ENCODE results near the gene GNB2.

Gene GNB2

DNA sequence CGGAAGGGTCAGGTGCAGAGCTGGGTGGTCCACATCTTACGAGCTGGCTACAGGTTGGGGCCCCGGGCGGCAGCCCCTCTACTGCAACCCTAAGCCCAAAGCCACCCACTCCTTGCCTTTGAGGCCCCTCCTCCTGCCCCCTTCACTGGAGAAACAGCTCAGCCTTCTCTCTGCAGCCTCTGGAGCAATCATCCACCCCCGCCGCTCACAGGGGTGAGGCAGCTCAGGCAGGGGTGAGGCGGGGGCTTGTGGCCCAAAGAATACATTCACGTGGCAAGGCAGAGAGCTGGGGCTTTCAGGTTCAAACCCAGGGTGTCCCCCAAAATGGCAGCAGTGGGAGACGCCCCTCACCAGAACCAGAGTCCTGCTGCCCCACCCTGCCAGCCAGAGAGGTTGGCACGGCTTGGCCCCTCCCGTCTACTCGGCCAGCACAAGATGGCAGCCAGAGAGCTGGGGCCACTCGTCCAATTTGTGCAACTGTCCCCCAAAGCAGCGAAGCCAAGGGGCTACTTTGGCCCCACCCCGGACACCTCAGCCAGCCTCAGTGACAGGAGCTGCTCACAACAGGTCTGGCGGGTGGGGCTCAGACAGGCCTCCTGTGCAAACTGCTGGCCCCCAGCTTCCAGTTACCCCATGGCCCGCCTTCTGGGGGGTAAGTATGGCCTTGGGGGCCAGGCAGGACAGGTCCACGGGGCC, 7.2 kb downstream of the GNB2 start:
- DNase-seq (ENCODE audit: low read depth in 1 of 2, low spot score in 1 of 2) = no peak

DNA sequence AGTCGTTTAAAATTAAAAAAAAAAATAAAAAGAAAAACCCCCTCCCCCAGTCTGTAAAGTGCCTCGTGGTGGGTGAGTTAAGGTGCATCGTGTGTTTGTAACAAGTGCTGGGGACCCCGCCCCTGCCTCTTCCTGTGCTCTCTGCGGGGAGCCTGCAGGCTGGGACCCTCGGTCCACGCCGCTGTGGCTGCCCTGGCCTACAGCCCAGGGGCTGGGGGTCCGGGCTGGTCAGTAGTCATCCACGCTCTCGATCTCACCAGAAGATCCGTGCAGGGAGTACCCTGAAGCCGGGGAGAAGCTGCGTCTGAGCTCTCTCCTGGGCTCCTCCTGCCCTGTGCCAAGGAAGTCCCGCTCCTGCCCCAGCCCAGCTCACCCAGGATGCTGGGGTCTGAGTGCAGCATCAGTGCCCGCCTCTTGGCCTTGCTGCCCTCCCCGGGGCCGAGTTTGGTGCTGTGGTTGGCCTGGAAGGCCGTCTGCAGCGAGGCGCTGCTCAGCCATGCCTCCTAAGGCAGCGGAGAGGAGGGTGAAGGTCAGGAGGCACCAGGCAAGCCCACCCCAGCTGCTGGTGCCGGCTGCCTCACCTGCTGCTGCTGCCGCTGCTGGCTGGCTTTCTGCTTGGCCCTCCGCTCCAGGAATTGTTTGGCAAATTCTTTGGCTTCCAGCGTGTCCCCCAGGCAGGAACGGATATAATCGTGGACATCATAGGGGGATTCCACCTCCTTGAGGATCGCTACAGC, 8.1 kb downstream of the GNB2 start:
- DNase-seq (ENCODE audit: low read depth in 1 of 2, low spot score in 1 of 2) = no peak

DNA sequence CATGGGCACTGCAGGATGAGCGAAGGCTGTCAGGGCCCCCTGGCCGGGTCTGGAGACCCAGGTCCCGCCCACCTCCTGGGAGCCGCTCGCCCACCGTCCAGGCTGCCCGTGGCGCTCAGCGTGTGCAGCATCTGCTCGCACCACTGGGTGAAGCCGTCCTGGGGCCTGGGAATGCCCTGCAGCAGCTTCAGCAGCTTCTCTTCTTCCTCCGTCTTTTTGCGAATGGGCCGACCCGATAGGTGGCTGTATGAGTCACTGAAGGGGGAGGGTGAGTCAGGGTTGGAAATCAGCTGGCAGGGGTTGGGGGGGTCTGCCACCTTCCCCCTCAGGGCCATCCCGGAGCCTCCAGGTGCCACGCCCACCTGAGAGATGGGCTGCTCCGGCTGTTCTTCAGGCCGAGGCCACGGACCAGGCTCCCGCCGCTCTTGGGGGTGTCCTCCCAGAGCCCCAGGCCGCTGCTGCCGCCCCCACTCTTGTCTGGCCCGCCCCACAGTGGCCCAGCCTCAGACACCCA, 8.7 kb downstream of the GNB2 start:
- no peak for DNase-seq (ENCODE audit: low read depth in 1 of 2, low spot score in 1 of 2)

DNA sequence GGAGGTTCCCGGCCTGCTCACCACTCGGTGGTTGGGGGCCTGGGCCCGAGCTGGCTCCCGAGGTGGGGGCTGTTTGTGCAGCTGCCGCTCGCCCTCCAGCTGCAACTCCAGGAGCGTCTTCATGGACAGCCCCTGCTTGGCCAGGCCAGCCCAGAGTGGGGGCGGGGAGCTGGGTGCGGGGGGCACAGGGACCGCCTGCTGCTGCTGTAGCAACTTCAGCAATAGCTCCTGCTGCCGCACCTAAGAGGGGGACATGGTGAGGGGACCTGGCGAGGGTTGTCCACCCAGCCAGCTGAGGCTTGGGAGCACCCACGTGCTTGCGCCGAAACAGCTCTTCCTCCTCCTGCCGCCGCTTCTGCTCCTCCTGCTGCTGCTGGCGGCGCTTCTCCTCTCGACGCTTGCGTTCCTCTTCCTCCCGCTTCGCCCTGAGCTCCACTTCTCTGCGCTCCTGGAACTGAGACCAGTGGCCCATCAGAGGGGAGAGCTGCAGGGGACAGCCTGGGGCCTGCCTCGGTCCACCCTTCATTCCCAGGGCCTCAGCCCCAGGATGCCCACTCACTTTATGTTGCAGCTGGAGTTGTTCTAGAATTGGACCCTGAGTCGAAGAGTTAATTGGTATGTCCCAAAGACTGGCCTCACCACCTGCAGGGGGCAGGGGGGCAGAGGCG, 9.6 kb downstream of the GNB2 start:
- DNase-seq (ENCODE audit: low read depth in 1 of 2, low spot score in 1 of 2) = no peak

DNA sequence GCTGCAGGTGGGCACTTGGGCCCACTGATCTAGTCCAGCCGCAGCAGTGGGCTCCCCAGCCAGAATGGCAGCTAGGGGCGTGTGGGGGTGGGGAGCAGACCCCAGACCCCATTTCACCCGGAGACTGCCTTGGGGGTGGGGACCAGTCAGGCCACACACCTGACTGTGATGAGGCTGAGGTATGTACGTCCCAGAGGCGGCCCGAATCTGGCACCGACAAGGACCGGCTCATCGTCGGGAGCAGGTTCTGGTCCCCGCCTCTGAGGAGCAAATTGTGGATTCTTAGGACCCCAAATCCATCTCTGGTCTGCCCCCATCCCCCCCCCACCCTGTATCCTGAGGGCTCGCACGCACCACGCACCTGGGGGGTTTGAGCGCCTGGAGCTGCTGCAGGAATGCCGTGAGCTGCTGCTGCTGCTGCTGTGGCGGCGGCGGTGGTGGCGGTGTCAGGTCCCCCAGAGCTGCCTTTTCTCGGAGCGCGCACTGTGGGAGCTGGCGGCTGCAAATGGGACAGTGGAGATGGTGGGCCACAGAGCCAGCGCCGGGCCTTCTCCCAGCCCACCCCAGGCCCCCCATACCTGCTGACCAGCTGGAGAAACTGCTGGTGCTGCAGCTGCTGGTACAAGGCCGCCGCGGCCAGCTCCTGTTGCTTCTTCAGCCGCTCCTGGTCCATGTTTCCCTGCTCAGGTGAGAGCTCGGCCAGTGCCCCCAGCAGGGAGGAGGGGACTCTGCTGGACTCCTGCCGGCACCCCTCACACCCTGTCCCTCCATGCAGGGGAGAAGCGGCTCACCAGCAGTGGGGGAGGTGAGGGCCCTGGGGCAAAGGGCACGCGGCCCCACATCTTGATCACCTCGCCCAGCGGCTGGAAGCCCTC, 10.4 kb downstream of the GNB2 start:
- DNase-seq (ENCODE audit: low read depth in 1 of 2, low spot score in 1 of 2) = no peak

DNA sequence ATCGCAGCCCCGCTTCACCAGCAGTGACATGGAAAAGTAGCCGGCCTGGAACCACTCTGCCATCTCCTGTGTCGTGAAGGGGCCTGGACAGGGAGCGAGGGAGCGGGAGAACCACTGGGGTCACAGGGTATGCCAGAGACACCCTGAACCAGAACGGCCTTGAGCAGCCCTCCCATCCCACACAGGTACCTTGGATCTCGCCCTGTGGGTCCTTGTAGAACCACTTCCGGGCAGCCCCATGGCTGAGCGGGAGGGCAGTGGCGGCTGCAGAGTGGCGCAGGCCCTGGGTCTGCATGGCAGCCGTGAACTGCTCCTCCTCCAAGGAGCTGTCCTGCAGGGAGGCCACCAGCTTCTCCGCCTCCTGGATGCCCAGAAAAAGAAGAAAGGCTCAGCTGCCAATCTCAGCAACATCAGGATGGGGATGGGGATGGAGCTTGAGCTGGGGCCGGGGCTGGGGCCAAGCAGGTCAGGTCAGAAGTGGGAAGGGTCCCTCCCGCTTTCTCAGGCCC, 11.0 kb downstream of the GNB2 start:
- DNase-seq (ENCODE audit: low read depth in 1 of 2, low spot score in 1 of 2) = no peak

DNA sequence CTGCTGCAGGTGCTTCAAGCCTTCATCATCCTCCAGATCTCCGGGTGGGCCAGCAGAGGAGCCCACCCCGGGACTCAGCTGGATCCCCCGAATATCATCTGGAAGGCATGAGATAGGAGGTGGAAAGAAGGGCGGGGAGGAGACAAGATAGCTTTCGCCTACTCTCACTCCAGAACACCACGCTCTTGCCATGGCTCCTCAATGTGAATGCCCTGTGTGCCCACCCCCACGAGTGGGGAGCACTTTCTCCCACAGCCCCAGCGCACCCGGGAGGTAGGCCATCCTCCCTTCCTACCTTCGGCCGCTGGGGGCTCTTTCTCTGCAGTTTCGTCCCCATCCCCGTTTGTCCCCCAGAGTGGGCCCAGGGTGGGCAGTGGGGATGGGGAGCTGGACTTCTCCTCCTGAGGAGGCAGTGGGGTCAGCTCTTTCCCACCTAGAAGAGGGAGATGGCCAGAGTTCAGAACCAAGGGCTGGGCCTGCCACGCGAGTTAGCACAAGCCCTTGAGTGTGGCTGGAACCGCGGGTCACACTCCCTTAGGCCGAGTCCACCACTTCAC, 11.6 kb downstream of the GNB2 start:
- DNase-seq (ENCODE audit: low read depth in 1 of 2, low spot score in 1 of 2) = no peak

DNA sequence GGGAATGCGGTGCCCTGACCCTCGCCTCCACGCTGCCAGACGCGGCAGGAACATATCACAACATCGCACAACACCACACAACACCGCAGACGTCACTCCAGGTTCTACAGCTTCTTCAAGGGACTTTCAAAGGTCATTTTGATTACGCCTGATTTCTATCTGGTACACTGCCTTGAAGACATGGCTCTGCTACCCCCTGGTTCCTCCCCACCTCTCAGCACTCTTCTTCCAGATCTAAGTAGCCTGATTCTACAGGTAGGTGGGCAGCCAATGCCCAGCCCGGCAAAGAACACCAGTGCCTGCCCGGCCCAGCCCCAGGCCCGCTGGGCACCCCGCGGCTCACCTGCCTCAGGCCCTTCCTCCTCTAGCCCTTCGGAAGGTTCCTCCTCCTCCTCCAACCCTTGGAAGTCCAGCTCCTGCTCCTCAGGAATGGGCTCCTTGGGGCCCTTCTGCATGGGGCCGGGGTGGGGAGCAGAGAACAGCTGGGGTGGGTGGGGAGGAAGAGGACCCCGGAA, 12.1 kb downstream of the GNB2 start:
- no peak for DNase-seq (ENCODE audit: low read depth in 1 of 2, low spot score in 1 of 2)

DNA sequence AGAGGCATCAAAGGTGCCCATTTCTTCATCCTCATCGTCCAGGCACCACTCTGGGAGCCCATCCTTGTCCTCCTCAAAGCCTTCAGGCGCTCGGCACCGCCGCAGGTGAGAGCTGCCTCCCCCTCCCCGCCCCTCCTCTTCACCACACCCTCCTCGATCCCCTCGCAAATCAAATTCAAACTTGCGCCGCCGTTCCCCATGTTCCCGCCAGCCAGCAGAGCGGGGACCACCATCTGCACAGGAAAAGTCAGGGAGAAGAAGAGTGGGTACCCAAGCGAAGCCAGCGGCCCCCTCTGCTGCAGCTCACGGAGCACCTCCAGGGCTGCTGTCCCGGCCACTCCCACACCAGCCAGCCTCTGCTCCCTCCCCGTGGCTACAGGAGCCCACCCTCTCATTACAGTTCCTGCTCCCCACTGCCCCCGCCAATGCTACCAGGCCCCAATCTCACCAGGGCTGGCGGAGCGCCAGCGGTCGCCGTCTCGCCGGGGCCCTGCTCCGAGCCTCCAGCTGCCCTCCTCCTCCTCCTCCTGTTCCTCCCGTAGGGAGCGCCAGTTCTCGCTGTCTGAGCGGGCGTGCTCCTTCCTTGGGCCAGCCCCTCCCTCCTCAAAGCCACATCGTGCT, 12.8 kb downstream of the GNB2 start:
- DNase-seq (ENCODE audit: low read depth in 1 of 2, low spot score in 1 of 2) = no peak

DNA sequence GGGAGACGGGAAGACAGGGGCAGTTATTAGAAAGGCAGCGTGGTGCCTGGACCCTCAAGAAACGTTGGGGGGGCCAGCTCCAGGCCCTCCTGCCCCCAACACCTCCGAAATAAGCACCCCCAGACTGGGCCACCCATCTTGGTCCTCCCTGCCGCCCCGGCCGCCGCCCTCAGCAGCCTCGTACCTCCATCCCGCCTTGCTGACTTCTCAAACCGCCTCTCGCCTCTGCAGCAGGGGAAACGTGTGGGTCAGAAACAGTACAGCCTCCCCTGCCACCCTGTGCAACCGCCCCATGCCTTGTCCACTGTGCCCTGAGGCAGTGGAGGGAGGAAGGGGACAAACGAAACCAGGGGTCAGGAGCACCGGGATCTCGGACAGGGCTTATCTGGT, 13.3 kb downstream of the GNB2 start:
- DNase-seq (ENCODE audit: low read depth in 1 of 2, low spot score in 1 of 2) = no peak

DNA sequence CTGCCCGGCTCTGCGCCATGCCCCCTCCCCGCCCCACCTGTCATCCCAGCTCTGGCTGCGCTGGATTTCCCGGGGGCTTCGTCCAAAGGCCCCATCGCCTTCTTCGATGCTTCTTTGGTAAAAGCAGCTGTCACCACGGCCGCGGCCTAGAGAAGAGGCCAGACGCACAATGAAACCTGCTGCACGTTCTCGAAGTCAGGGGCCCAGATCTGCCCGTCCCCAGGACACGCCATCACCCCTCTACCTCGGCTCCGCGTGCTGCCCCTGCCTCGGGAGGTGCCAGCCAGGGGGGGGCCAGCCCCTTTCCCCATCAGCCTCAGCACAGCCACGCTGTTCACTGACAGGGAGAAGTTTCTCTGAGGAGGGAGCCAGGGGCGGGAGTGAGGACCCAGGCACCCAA, 13.7 kb downstream of the GNB2 start:
- DNase-seq (ENCODE audit: low read depth in 1 of 2, low spot score in 1 of 2) = no peak

DNA sequence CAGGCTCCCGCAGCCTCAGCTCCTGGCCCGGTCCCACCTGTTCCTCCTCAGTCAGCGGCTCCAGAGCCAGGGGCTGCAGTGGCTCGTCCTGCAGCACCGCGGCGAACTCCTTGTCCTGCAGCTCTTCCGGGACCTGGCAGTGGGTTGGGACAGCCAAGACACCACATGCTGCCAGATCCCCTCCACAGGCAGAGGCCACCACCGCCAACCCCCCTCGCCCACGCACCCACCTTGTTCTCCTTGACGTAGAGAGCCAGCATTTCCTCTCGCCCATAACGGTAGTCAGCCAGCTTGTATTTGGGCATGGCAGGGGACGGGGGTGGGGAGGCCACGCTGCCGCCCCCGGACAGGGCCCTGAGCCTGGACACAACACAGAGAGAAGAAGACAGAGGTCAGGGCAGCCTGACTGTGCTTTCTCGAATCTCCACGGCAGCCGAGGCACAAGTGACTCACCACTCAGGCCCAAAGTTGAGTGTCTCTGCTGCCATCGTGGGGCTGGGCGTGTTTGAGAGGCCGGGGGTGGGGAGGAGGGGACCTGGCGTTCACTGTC, 14.3 kb downstream of the GNB2 start:
- DNase-seq (ENCODE audit: low read depth in 1 of 2, low spot score in 1 of 2) = no peak

DNA sequence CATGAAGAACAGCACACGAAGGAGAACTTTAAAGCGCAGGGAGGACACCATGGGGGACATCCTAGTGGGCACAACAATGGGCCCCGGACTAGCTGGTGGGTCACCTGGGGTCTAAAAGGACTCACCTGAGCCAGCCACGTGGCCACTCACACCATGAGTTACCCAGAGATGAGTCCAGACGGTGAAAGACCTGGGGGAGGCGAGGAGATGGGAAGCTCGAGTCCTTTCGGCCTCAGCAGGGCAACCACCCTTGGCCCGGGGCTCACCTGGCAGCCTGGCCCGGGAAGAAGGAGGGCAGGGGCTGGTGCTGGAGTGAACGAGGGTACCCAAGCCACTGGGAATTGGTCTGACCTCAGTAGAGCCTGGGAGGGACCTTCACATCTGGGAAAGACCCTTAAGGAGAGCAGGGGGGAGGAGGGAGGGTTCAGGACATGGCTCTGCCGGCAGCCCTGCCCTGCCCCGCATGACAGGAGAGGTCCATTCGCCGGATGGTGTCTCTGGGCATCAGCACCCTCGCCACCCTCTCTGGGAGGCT, 14.9 kb downstream of the GNB2 start:
- DNase-seq (ENCODE audit: low read depth in 1 of 2, low spot score in 1 of 2) = no peak

DNA sequence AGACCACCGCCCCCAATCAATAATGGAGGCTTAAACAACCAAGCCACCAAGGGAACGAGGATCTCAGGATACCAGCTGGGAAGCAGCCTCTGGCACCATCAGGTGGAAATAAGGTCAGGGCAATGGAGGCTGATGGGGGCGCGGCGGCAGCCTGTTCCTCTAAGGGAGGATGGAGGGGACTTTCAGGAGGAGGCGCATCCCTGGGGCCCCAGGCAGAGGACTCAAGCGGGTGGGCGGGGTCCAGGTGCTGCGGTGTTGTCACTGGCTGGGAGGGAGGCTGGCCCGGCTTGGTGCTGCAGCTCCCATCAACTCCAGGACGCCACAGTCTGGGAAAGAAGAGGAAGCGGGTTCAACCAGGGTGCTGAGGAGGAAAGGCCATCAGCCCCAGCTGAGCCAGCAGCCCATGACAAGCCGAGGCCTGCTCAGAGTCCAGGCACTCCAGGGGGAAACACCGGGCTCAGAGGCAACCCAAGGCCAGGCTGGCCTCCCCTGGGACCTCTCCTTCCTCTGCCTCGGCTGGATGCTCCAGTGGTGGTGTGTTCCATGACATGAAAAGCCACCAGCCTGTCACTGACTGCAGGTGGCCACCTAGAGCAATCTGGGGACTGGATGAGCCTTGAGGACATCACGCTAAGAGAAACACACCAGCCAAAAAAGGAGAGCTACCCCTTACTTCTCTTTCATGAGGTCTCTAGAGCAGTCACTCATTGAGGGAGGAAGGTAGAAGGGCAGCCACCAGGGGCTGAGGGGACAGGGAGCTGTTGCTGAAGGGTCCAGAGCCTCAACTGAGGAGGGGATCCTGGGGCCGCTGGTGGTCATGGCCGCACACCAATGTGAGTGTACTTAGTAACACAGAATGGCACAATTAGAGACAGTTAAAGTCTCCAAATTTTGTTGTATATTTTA, 15.9 kb downstream of the GNB2 start:
- DNase-seq (ENCODE audit: low read depth in 1 of 2, low spot score in 1 of 2) = no peak

DNA sequence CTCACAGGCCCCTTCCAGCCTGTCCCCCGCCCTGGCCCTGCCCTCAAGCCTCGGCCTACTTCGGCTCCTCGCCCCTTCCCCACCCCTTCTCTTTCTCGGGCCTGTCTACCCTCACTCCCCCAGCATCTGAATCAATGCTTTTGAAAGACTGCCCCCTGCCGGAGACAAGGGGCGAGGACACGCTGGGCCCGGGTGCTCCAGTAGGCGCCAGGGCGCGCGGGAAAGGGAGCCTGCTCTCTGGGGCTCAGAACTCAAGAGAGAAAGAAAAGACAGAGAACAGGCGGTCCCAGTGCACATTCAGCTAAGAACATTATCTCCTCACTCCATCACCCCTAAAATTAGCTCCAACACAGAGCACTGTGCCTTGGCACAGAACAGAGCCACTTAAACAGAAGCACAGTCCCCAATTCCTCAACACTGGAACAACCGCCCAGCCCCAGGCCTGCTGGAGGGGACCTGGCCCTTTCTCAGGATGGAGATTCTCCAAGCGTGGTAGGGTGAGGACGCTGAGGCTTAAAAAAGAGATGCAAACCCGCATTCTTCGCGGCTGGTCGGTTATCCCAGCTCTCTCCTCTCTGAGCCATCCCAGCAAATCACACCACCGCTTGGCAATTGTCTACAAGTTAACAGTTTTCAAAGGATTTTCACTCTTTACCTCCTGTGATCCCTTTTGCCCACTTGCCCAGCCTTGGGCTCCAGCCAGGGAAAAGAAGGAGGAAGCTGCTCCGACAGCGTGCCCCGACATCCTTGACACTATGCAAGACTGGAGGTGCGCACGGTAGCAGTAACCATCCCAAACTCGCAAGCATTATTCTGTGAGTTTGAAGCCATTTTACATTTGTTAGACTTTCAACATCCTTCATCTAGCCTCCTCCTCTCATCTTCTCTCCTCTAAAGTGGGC, 18.4 kb downstream of the GNB2 start:
- peak; percentile 70 to 75 for DNase-seq (ENCODE audit: low read depth in 1 of 2, low spot score in 1 of 2)

DNA sequence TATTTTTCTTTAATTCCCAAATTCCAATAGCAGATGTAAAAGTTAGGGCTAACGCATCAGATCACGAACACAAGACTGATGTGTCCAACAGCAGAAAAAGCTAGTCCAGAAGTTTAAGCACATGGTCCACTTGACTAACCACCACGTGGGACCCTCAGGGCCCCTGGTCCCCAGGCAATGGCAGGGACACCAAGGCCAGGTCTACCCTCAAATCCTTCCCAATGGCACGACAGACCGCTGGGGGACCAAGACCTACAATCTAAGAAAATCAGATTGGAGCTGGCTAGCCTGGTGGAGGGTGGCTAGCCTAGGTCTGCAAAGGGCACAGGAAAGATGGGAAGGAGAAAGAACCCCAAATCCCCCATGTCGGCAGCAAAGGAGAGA, 19.0 kb downstream of the GNB2 start:
- no peak for DNase-seq (ENCODE audit: low read depth in 1 of 2, low spot score in 1 of 2)

DNA sequence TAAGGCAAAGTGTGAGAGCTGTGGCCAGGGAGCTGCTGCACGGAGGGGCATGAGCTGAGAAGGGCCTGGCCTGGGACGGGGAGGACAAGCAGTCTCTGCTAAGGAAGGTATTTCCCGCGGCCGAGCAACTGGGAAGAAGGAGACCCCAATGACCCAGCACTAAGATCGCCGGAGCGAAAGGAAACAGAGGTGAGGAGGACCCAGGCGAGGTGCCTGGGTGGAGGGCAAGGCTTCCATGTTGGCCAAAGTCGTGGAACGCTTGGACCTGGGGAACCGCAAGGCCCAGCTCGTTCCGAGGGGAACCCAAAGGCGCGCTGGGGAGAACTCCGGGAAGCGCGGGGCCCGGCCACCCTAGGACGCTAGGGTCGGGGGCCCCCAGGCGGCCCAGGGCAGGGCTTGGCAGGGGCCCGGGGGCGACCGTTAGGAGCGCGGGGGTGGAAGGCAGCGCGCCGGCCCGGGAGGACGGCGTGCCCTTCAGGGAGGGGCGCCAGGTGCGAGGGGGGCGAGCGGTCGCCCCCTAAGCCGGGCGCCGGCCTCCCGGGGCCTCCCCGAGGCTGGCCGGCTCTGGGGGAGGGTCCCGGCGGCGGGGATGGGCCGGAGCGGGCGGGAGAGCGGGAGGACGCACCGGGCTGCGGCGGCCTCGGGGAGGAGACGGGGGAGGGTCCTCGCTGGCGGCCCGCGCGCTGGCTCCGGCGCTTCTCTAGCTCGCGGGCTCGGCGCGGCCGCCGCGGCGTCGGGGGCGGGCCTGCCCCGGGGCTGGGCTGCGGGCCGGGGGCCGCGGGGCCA, 20.0 kb downstream of the GNB2 start:
- no peak for DNase-seq (ENCODE audit: low read depth in 1 of 2, low spot score in 1 of 2)
